Muscle of leg (tissue), 11 donors: Measurements from ENCODE around the gene MASP2. TPM values are rescaled to one million over a fixed set of nuclear protein-coding genes. Genes with fewer than 3 reads are reported as not detected.
"Not testable (repeated sequence)": the region's sequence is repeated elsewhere in the genome, so short reads cannot be mapped to it uniquely, and the experiment has no call there.

Source experiments
- DNase-seq: peaks from one replicate; pipeline ENCODE4 v3.0.0; 2013
- H3K27ac ChIP-seq: one replicate; pipeline ENCODE4 v1.5.1; 2013; ENCODE audit warnings: mild to moderate bottlenecking, low read length, control low read depth
- H3K27me3 ChIP-seq: one replicate; pipeline ENCODE4 v1.6.1; 2013; ENCODE audit warnings: low read length; ENCODE audit not compliant: control insufficient read depth, insufficient read depth
- H3K36me3 ChIP-seq: one replicate; pipeline ENCODE4 v1.6.1; 2013; ENCODE audit warnings: low read length; ENCODE audit not compliant: control insufficient read depth, insufficient read depth
- H3K4me1 ChIP-seq: one replicate; pipeline ENCODE4 v1.6.1; 2013; ENCODE audit warnings: low read length; ENCODE audit not compliant: control insufficient read depth, insufficient read depth
- H3K4me3 ChIP-seq: one replicate; pipeline ENCODE4 v1.5.1; 2013; ENCODE audit warnings: low read length, control low read depth
- H3K9me3 ChIP-seq: replicated peaks from 2 replicates; pipeline ENCODE4 v1.6.1; 2013; ENCODE audit warnings: low read depth, low read length; ENCODE audit not compliant: control insufficient read depth
- WGBS: methylation state at CpG from one replicate; pipeline ENCODE4 v1.1.5; 2013; ENCODE audit warnings: missing lambda C conversion rate; ENCODE audit not compliant: insufficient coverage; 5-methylcytosine and 5-hydroxymethylcytosine counted together
- polyA plus RNA-seq, 8 donors: library from polyadenylated mRNA; unstranded; fragments of 120-200 nt; gene quantifications; one replicate each; pipeline versions ENCODE4 v1.2.1 to v1.2.3, GENCODE V29; 2013; ENCODE audit warnings: inconsistent platforms in 1 of 8, low replicate concordance in 1 of 8; ENCODE audit not compliant: insufficient read length in 8 of 8, insufficient read depth in 1 of 8
- total RNA-seq: library from RNA; stranded (reverse); fragments of 120-200 nt; gene quantifications from one replicate; pipeline ENCODE4 v1.2.4, GENCODE V29; 2013

The MASP2 gene
- total and polyA plus RNA-seq, 9 donors = 1.1 to 6.9 (median 2.6) TPM; not detected in 1

- H3K27ac ChIP-seq = no peak overlapping the region
- WGBS = 100% methylated on average over 2 of the region's 3 CpGs
- no peaks in the 10 kb centered on the region for H3K9me3 ChIP-seq
These were observed 22.7 kb downstream of the MASP2 start for GRCh38 chr1:11024154-11024873.

DNA sequence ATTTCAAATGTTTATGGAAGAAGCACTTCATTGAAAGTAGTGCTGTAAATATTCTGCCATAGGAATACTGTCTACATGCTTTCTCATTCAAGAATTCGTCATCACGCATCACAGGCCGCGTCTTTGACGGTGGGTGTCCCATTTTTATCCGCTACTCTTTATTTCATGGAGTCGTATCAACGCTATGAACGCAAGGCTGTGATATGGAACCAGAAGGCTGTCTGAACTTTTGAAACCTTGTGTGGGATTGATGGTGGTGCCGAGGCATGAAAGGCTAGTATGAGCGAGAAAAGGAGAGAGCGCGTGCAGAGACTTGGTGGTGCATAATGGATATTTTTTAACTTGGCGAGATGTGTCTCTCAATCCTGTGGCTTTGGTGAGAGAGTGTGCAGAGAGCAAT lies 23.8 kb downstream of the MASP2 start:
- Histone ChIP-seq H3K4me3 (no peak overlapping the region), H3K27me3 (no peaks in the 10 kb centered on the region), H3K36me3 (peaks cover 59% of the 10 kb centered on the region), H3K4me1 (no peaks in the 10 kb centered on the region), H3K9me3 (no peaks in the 10 kb centered on the region), H3K27ac (no peak overlapping the region)
- no peak for DNase-seq
- 89% methylated on average over 12 of the region's 14 CpGs for WGBS

More at GRCh38 chr1:11024154-11024873, 22.7 kb downstream of the MASP2 start:
- Histone ChIP-seq H3K36me3 (peaks cover 52% of the 10 kb centered on the region), H3K27me3 (no peaks in the 10 kb centered on the region), H3K4me1 (no peaks in the 10 kb centered on the region), H3K4me3 (no peak overlapping the region)
- no peak for DNase-seq

DNA sequence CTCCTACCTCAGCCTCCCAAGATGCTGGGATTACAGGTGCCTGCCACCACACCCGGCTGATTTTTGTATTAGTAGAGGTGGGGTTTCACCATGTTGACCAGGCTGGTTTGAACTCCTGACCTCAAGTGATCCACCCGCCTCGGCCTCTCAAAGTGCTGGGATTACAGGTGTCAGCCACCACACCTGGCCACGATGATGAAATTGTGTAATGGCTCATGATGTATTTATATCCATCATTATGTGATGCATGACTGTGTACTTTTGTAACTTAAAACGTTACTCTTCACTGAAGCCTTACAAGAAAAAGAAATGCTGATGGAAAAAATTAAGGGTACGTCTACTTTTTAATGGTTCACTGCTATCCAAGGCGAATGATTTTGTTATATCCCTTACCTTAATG lies 27.1 kb downstream of the MASP2 start:
- no peaks in the 10 kb centered on the region for H3K9me3 ChIP-seq
- H3K36me3 ChIP-seq = peaks cover 70% of the 10 kb centered on the region
- H3K27me3 ChIP-seq = no peaks in the 10 kb centered on the region
- H3K27ac ChIP-seq = no peak overlapping the region
- no peaks in the 10 kb centered on the region for H3K4me1 ChIP-seq
- H3K4me3 ChIP-seq = no peak overlapping the region
- no CpG with 5 or more reads among the region's 7 CpGs for WGBS
- no peak for DNase-seq

- not testable (repeated sequence) for H3K4me3 ChIP-seq, H3K27me3 ChIP-seq, H3K9me3 ChIP-seq, H3K27ac ChIP-seq, DNase-seq, H3K4me1 ChIP-seq
- no CpG with 5 or more reads among the region's 8 CpGs for WGBS
- H3K36me3 ChIP-seq = peaks cover 75% of the 10 kb centered on the region
These were observed 27.7 kb downstream of the MASP2 start for GRCh38 chr1:11019358-11019757.

DNA sequence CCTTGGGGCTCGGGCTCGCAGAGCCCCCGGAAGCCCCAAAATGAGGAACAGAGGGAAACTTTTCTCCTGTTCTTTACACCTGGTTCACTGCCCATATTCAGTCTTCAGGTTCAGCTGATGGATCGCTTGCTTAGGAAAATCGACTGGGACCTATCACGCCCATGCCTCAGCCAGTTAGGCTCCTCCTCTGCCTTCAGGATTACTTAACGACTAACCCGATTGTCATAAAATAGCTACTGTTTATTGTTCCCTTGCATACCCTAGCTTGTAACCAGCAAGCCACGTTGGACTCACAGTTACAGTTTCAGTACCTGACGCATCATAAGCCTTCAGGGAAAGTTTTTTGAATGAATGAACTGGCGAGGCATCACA lies 33.9 kb downstream of the MASP2 start:
- no peak for DNase-seq
- 0% methylated on average over 8 of the region's 11 CpGs for WGBS
- peak overlapping the region; percentile 42 for H3K27ac ChIP-seq
- no peaks in the 10 kb centered on the region for H3K9me3 ChIP-seq
- peak overlapping the region; percentile 98 for H3K4me3 ChIP-seq
- no peaks in the 10 kb centered on the region for H3K27me3 ChIP-seq
- peaks cover 41% of the 10 kb centered on the region for H3K36me3 ChIP-seq
- H3K4me1 ChIP-seq = peaks cover 11% of the 10 kb centered on the region

DNA sequence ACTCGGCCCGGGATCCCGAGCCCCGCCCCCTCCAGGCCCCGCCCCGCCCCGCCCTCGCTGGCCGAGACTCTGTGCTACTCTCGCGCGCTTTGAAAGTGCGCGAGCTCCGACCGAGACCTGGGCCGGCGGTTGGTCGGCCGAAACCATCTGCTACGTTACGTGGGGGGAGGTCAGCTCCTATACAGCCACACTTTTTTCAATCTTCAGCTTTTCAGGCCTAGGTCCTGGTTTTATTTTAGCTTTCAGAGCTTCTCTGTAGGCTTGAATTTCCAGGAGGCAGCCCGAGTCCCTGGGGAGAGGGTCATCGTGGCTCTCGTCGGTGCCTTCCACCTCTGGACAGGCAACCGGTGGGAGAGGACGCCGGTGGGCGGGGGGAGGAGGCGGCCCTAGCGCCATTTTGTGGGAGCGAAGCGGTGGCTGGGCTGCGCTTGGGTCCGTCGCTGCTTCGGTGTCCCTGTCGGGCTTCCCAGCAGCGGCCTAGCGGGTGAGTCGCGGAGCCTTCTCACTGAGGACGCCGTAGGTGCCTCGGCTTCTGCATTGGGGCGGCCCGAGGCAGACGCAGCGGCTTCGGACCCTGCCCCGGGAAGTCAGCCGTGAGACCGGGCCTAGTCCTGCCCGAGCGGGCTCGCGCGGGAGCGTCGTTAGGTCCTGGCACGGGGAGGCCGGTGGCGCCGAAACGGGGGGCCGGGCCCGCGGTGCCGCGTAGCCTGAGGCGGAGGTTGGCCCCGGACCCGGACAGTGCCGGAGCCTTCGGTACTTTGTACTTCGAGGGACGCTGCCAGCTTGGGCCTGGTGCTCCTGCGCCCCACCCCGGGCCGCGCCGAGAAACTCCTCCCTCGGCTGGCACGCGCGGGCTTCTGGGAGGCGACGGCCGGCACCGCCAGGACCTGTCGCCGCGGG lies 34.5 kb downstream of the MASP2 start, which contains the start of gene TARDBP:
TARDBP (plus strand) TSS at position 395 of the 900 bp plus-strand sequence. CDS start 1,074 bp downstream, outside the sequence.
- H3K27me3 ChIP-seq = no peaks in the 10 kb centered on the region
- under 1% methylated on average over 89 of the region's 94 CpGs for WGBS
- H3K4me3 ChIP-seq = peak within 1 kb of the TSS; percentile 98
- peaks cover 37% of the 10 kb centered on the region for H3K36me3 ChIP-seq
- H3K4me1 ChIP-seq = peaks cover 11% of the 10 kb centered on the region
- no peaks in the 10 kb centered on the region for H3K9me3 ChIP-seq
- peak; percentile 96 for DNase-seq
- H3K27ac ChIP-seq = peak within 1 kb of the TSS; percentile 94

GRCh38 chr1:11000526-11000925 lies 46.5 kb downstream of the MASP2 start:
- WGBS = no CpG with 5 or more reads among the region's 1 CpG
- no peaks in the 10 kb centered on the region for H3K4me1 ChIP-seq

DNA sequence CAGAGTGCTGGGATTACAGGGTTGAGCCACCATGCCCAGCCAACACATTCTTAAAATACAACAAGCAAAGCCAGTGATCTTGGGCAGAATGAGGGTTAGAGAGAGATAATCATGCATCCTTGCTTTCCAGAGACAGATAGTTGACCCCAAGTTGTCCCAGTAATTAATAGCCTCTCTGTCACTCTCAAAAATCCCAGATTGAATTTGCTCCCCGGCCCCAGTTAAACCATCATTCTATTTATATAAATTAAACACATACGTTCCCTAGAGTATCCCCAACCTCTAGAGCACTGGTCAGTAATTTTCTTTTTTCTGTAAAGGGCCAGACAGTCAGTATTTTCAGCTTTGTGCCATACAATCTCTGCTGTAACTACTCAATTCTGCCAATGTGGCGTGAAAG lies 50.9 kb downstream of the MASP2 start:
- H3K27ac ChIP-seq = no peak overlapping the region
- H3K27me3 ChIP-seq = no peaks in the 10 kb centered on the region
- DNase-seq = no peak
- no peaks in the 10 kb centered on the region for H3K36me3 ChIP-seq
- WGBS = 67% methylated on average over 3 of the region's 3 CpGs
- H3K9me3 ChIP-seq = no peaks in the 10 kb centered on the region
- no peak overlapping the region for H3K4me3 ChIP-seq
- H3K4me1 ChIP-seq = no peaks in the 10 kb centered on the region

More at GRCh38 chr1:11000526-11000925, 46.5 kb downstream of the MASP2 start:
- Histone ChIP-seq H3K4me3 (no peak overlapping the region), H3K27me3 (no peaks in the 10 kb centered on the region), H3K36me3 (no peaks in the 10 kb centered on the region), H3K9me3 (no peaks in the 10 kb centered on the region), H3K27ac (no peak overlapping the region)
- DNase-seq = no peak

GRCh38 chr1:10992864-10993263 lies 54.2 kb downstream of the MASP2 start:
- WGBS = 58% methylated on average over 2 of the region's 4 CpGs
- no peak overlapping the region for H3K27ac ChIP-seq
- DNase-seq = no peak

GRCh38 chr1:10992004-10992403 lies 55.0 kb downstream of the MASP2 start:
- H3K4me1 ChIP-seq, DNase-seq, H3K27ac ChIP-seq, H3K36me3 ChIP-seq, H3K27me3 ChIP-seq, H3K9me3 ChIP-seq, H3K4me3 ChIP-seq: not testable (repeated sequence)
- WGBS = 71% methylated on average over 1 of the region's 2 CpGs

More at GRCh38 chr1:10992864-10993263, 54.2 kb downstream of the MASP2 start:
- Histone ChIP-seq H3K9me3 (no peaks in the 10 kb centered on the region), H3K4me1 (peaks cover 4% of the 10 kb centered on the region), H3K4me3 (no peak overlapping the region), H3K27me3 (no peaks in the 10 kb centered on the region), H3K36me3 (no peaks in the 10 kb centered on the region)
